Naive thymus-derived CD8-positive, alpha-beta T cell (primary cell): Measurements from ENCODE around the gene OPCML. TPM values are rescaled to one million over a fixed set of nuclear protein-coding genes. Genes with fewer than 3 reads are reported as not detected.

Experiments
- ATAC-seq, 2 donors: fragments of 150-1000 bp; cut with Tn5 transposase in 1 of 2; sonication (Bioruptor Pico), chemical (Tn5 transposase) in 1 of 2; 1 replicate in 1 of 2; 2 replicates in 1 of 2; pipeline ENCODE4 v1.10.0; 2021; ENCODE audit warnings: mild to moderate bottlenecking in 2 of 2, moderate library complexity in 2 of 2
- POLR2A ChIA-PET: fragments of 350-600 bp; sonication (Branson Sonifier 250); formaldehyde crosslinking; loops from one replicate; lab custom pipeline; 2021; ENCODE audit warnings: antibody characterized with exemption; lab: Charles Lee
- DNase-seq, 10 donors: peaks; one replicate each; pipeline versions ENCODE4 v3.0.0 to v3.0.0-alpha.2; 2020 to 2022
- H3K27ac Mint-ChIP-seq, 10 donors: one replicate each; pipeline ENCODE4 v1.8.0; 2020 to 2022; ENCODE audit warnings: mild to moderate bottlenecking in 10 of 10, mixed read lengths in 10 of 10, moderate library complexity in 4 of 10, inconsistent platforms in 1 of 10
- H3K27me3 Mint-ChIP-seq, 5 donors: one replicate each; pipeline ENCODE4 v1.8.0; 2021 to 2022; ENCODE audit warnings: mixed read lengths in 5 of 5
- H3K36me3 Mint-ChIP-seq, 3 donors: one replicate each; pipeline ENCODE4 v1.8.0; 2020 to 2022; ENCODE audit warnings: mixed read lengths in 3 of 3, mild to moderate bottlenecking in 2 of 3, inconsistent platforms in 1 of 3
- H3K4me1 Mint-ChIP-seq, 4 donors: one replicate each; pipeline ENCODE4 v1.8.0; 2021 to 2022; ENCODE audit warnings: mixed read lengths in 4 of 4
- H3K4me3 Mint-ChIP-seq, 10 donors: one replicate each; pipeline ENCODE4 v1.8.0; 2020 to 2022; ENCODE audit warnings: mild to moderate bottlenecking in 10 of 10, mixed read lengths in 10 of 10, moderate library complexity in 6 of 10, inconsistent platforms in 1 of 10
- H3K9me3 Mint-ChIP-seq, 9 donors: one replicate each; pipeline ENCODE4 v1.8.0; 2020 to 2022; ENCODE audit warnings: mixed read lengths in 9 of 9, mild to moderate bottlenecking in 3 of 9, inconsistent platforms in 1 of 9, moderate library complexity in 1 of 9
- polyA plus RNA-seq, 3 donors: library from polyadenylated mRNA; unstranded; fragments of 300-500 nt; fragmentation: Illumina TruSeq; gene quantifications; one replicate each; pipeline ENCODE4 v1.2.3, GENCODE V29; 2021
- total RNA-seq, 8 experiments: library from RNA in 2 of 8; stranded (reverse) in 2 of 8; gene quantifications; one replicate each; pipeline ENCODE4 v1.2.3 and lab custom pipeline; 2021 to 2026

Gene OPCML
- total and polyA plus RNA-seq, 5 experiments from 2014 or later, result not detected

DNA sequence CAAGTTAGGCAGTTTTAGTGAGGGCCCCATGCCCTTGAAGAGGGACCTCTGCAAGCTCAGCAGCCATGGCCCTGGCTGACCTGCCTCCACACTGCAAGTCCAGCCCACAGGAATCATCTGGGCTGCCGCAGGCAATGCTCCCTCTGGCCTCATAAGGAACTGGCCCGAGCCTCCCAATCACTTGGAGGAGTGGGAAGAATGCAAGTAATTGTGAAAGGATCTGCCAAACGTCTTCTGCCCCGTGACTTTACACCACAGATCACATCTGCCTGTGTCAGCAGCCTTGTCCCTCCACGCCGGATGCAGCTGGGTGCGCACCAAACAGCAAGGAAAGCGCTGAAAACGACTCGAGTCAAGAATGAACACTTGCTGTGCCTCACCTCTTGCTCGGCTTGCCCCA, 23.8 kb downstream of the OPCML start:
- no peak for ATAC-seq
- POLR2A ChIA-PET, result no interaction called here
- peaks cover 0 to 31% (median 2%) of the 10 kb centered on the region in 5 donors for H3K27me3 Mint-ChIP-seq
- H3K4me1 Mint-ChIP-seq, result no peaks in the 10 kb centered on the region
- H3K36me3 Mint-ChIP-seq, result no peaks in the 10 kb centered on the region
- H3K27ac Mint-ChIP-seq, result no peak overlapping the region
- H3K4me3 Mint-ChIP-seq, result no peak overlapping the region
- H3K9me3 Mint-ChIP-seq, result peaks cover 0 to 17% (median 2%) of the 10 kb centered on the region in 9 donors
- no peak for DNase-seq

DNA sequence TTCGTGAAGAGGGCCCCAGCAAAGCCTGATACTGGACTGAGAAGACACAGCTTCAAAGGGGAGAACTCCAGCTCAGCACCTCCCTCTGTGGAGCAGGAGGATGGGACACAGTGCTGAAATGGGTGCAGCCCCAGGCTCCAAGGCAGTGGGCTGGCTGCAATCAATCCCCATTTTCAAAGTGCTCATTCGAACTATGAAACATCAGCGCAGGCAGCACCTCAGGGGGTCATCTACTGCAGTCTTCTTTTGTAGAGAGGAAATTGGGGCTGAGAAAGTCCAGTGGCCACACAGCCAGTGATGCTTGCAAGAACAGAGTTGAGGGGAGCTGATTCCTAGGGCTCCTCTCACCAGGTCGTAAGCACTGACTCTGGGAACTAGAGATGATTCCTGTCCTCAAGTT, 25.1 kb downstream of the OPCML start:
- POLR2A ChIA-PET, result no interaction called here
- Mint-ChIP-seq H3K27ac (no peak overlapping the region), H3K9me3 (peaks cover 0 to 17% (median 0%) of the 10 kb centered on the region in 9 donors), H3K27me3 (peaks cover 0 to 27% (median 2%) of the 10 kb centered on the region in 5 donors), H3K4me3 (no peak overlapping the region), H3K4me1 (no peaks in the 10 kb centered on the region), H3K36me3 (no peaks in the 10 kb centered on the region)
- no peak for DNase-seq
- no peak for ATAC-seq

GRCh38 chr11:133506551-133507094, 25.7 kb downstream of the OPCML start:
- Mint-ChIP-seq H3K4me1 (no peaks in the 10 kb centered on the region), H3K27me3 (peaks cover 0 to 27% (median 2%) of the 10 kb centered on the region in 5 donors), H3K27ac (no peak overlapping the region), H3K9me3 (peaks cover 0 to 13% (median 0%) of the 10 kb centered on the region in 9 donors), H3K36me3 (no peaks in the 10 kb centered on the region), H3K4me3 (no peak overlapping the region)
- no peak for DNase-seq
- POLR2A ChIA-PET, result no interaction called here
- ATAC-seq, result no peak

GRCh38 chr11:133506023-133506422, 26.3 kb downstream of the OPCML start:
- Mint-ChIP-seq H3K27me3 (peaks cover 0 to 22% (median 0%) of the 10 kb centered on the region in 5 donors), H3K4me3 (no peak overlapping the region), H3K36me3 (no peaks in the 10 kb centered on the region), H3K27ac (no peak overlapping the region), H3K9me3 (peaks cover 0 to 7% (median 0%) of the 10 kb centered on the region in 9 donors), H3K4me1 (no peaks in the 10 kb centered on the region)
- DNase-seq (no peak), ATAC-seq (no peak)
- POLR2A ChIA-PET, result no interaction called here

- DNase-seq, result no peak
- H3K27ac Mint-ChIP-seq, result no peak overlapping the region
- H3K36me3 Mint-ChIP-seq, result no peaks in the 10 kb centered on the region
- H3K4me3 Mint-ChIP-seq, result no peak overlapping the region
- H3K9me3 Mint-ChIP-seq, result no peaks in the 10 kb centered on the region
- H3K27me3 Mint-ChIP-seq, result peaks cover 0 to 19% (median 0%) of the 10 kb centered on the region in 5 donors
- POLR2A ChIA-PET, result no interaction called here
- no peaks in the 10 kb centered on the region for H3K4me1 Mint-ChIP-seq
- no peak for ATAC-seq
These were observed 27.4 kb downstream of the OPCML start for GRCh38 chr11:133504906-133505305.

DNA sequence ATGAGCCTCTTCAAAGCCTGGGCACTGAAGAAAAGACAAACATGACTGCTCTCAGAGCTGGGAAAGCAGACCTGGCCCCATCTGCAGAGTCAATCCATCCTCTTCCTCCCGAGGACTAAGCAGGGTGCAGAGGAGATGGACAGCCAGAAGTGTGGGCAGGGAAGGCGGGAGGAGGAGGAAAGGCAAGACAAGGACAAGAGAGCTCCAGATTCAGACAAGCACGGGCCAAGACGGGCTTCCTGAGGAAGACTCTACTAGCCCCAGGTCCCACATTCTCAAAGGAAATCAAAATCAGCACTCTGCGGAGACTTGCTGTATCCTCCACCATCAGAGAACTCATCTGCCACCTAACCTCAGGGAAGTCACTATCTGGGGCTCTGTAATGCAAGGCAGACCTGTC, 28.5 kb downstream of the OPCML start:
- Mint-ChIP-seq H3K4me3 (no peak overlapping the region), H3K27ac (no peak overlapping the region), H3K9me3 (peaks cover 0 to 2% (median 0%) of the 10 kb centered on the region in 9 donors), H3K36me3 (no peaks in the 10 kb centered on the region), H3K27me3 (peaks cover 0 to 14% (median 2%) of the 10 kb centered on the region in 5 donors), H3K4me1 (no peaks in the 10 kb centered on the region)
- no peak for ATAC-seq
- POLR2A ChIA-PET, result no interaction called here
- no peak for DNase-seq

- Mint-ChIP-seq H3K36me3 (no peaks in the 10 kb centered on the region), H3K4me3 (no peak overlapping the region)
- POLR2A ChIA-PET, result no interaction called here
These were observed 29.1 kb downstream of the OPCML start for GRCh38 chr11:133503236-133503635.

DNA sequence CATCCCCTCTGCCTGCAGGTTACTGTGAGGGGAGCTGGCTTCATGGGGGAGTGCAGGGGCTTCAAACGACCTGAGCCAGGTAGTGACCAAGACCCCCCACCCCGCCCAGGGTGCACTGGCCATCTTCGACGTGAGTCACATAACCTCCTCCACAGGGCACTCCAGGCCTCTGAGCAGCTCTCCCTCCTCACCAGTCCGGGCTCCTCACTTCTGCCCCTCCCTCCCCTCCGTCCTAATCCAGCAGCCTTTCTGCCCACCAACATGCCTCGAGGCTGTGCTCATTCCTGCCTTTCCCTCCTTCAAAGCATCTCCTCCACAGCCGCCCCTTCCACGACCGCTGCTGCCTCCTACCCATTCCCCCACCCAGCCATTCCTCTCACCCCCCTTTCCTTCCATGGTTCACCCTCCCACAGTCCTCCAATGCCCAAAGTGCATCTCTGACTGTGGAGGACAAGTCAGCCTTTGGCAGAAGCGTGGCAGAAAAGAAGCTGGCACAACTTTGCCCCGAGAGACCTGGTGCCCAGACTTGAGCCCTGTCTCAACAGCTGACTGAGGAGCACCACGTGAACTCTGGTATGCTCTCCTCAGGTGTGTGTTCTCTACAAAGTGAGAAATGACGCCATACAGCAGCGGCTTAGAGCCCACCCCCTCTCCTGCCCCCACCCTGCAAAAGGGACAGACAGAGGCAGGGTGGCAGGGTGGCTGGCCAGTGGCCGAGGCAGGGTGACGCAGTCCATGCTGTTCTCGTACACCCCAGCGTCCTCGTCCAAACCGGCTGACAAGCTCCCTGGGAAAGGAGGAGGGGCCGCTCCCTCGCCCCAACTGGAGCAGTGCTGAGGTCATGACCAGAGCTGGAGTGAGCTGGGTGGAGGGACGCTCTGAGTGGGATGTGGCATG, 30.4 kb downstream of the OPCML start:
- Mint-ChIP-seq H3K27ac (no peak overlapping the region), H3K36me3 (no peaks in the 10 kb centered on the region), H3K9me3 (peaks cover 0 to 20% (median 0%) of the 10 kb centered on the region in 9 donors), H3K4me3 (no peak overlapping the region), H3K4me1 (no peaks in the 10 kb centered on the region), H3K27me3 (peaks cover 0 to 28% (median 3%) of the 10 kb centered on the region in 5 donors)
- POLR2A ChIA-PET, result no interaction called here
- ATAC-seq, result no peak
- DNase-seq, result no peak

More at GRCh38 chr11:133503236-133503635, 29.1 kb downstream of the OPCML start:
- Mint-ChIP-seq H3K4me1 (no peaks in the 10 kb centered on the region), H3K9me3 (peaks cover 0 to 8% (median 0%) of the 10 kb centered on the region in 9 donors), H3K27me3 (peaks cover 0 to 20% (median 2%) of the 10 kb centered on the region in 5 donors), H3K27ac (no peak overlapping the region)
- DNase-seq, result no peak
- no peak for ATAC-seq

DNA sequence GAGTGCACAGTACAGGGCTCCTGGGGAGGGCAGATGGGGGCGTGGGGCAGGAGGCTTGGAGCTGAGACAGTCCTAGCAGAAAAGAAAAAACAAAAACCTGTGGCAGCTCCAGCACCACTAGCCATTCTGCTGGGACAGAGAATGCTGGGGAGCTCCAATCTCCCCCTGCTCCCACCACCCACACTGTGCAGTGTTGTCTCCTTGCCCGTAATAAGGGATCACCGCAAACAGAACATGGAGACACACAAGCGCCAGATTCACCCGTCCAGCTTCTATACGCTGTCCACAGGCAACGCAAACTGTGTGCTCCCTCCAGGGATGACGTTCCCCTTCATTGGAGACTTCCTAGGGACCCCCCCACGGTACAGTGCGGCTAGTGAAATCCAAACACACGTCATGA, 31.4 kb downstream of the OPCML start:
- ATAC-seq, result no peak
- peaks cover 0 to 28% (median 3%) of the 10 kb centered on the region in 5 donors for H3K27me3 Mint-ChIP-seq
- no peak for DNase-seq
- no peaks in the 10 kb centered on the region for H3K36me3 Mint-ChIP-seq
- no peaks in the 10 kb centered on the region for H3K4me1 Mint-ChIP-seq
- no peak overlapping the region for H3K4me3 Mint-ChIP-seq
- POLR2A ChIA-PET, result no interaction called here
- no peak overlapping the region for H3K27ac Mint-ChIP-seq
- H3K9me3 Mint-ChIP-seq, result peaks cover 0 to 20% (median 2%) of the 10 kb centered on the region in 9 donors

- Mint-ChIP-seq H3K4me1 (no peaks in the 10 kb centered on the region), H3K9me3 (peaks cover 0 to 20% (median 5%) of the 10 kb centered on the region in 9 donors), H3K4me3 (no peak overlapping the region), H3K36me3 (no peaks in the 10 kb centered on the region), H3K27me3 (peaks cover 0 to 23% (median 3%) of the 10 kb centered on the region in 5 donors), H3K27ac (no peak overlapping the region)
- DNase-seq (no peak), ATAC-seq (no peak)
- POLR2A ChIA-PET, result no interaction called here
These were observed 31.9 kb downstream of the OPCML start for GRCh38 chr11:133500435-133500834.

- Mint-ChIP-seq H3K9me3 (peaks cover 0 to 20% (median 6%) of the 10 kb centered on the region in 9 donors), H3K36me3 (no peaks in the 10 kb centered on the region), H3K27ac (no peak overlapping the region), H3K4me1 (no peaks in the 10 kb centered on the region), H3K4me3 (no peak overlapping the region), H3K27me3 (peaks cover 0 to 19% (median 3%) of the 10 kb centered on the region in 5 donors)
- no peak for DNase-seq
- POLR2A ChIA-PET, result no interaction called here
- no peak for ATAC-seq
These were observed 33.3 kb downstream of the OPCML start for GRCh38 chr11:133498969-133499368.

- POLR2A ChIA-PET, result no interaction called here
- ATAC-seq, result no peak
- no peaks in the 10 kb centered on the region for H3K4me1 Mint-ChIP-seq
- no peak for DNase-seq
- no peak overlapping the region for H3K27ac Mint-ChIP-seq
- no peak overlapping the region for H3K4me3 Mint-ChIP-seq
- peaks cover 0 to 24% (median 6%) of the 10 kb centered on the region in 9 donors for H3K9me3 Mint-ChIP-seq
- H3K36me3 Mint-ChIP-seq, result peaks cover 0 to under 1% (median 0%) of the 10 kb centered on the region in 3 donors
- peaks cover 0 to 19% (median 3%) of the 10 kb centered on the region in 5 donors for H3K27me3 Mint-ChIP-seq
These were observed 34.7 kb downstream of the OPCML start for GRCh38 chr11:133497477-133498140.

DNA sequence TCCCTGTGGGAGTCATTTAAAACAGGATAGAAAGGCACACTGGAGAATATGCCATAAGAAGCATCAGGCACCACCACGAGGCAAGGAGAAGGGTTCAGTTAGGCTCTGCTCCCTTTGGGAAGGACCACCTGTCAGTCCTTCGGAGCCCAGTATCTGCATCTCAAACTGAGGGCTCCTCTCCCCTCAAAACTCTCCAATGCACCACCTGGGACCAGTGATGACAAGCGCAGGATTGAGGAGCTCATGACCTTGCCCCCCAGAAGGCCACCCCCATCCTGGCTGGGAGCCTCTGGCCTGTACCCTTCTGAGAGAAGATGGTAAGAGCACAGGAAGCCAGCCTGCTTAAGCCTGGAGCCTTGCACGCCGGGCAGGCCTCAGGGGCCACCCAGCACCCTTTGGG, 39.4 kb downstream of the OPCML start:
- ATAC-seq, result no peak
- Mint-ChIP-seq H3K27ac (no peak overlapping the region), H3K27me3 (peaks cover 0 to 5% (median 0%) of the 10 kb centered on the region in 5 donors), H3K36me3 (peaks cover 0 to 5% (median 0%) of the 10 kb centered on the region in 3 donors), H3K9me3 (peaks cover 2 to 31% (median 8%) of the 10 kb centered on the region in 9 donors), H3K4me3 (no peak overlapping the region), H3K4me1 (no peaks in the 10 kb centered on the region)
- no peak for DNase-seq
- POLR2A ChIA-PET, result no interaction called here
